Skeletal muscle tissue (tissue), 4 donors: Measurements from ENCODE around the gene ATP2B1. TPM values are rescaled to one million over a fixed set of nuclear protein-coding genes. Genes with fewer than 3 reads are reported as not detected.

ENCODE experiments used
- H3K27ac ChIP-seq: one replicate; pipeline ENCODE4 v1.7.0; 2013; ENCODE audit warnings: mild to moderate bottlenecking, low read depth, low read length, inconsistent platforms
- H3K27me3 ChIP-seq, 3 donors: one replicate each; pipeline ENCODE4 v1.7.0; 2013; ENCODE audit warnings: low read length in 3 of 3; ENCODE audit not compliant: control insufficient read depth in 3 of 3, insufficient read depth in 3 of 3
- H3K36me3 ChIP-seq, 3 donors: one replicate each; pipeline ENCODE4 v1.7.0; 2013; ENCODE audit warnings: low read length in 3 of 3; ENCODE audit not compliant: control insufficient read depth in 3 of 3, insufficient read depth in 3 of 3
- H3K4me1 ChIP-seq, 3 donors: one replicate each; pipeline ENCODE4 v1.7.0; 2013; ENCODE audit warnings: low read length in 3 of 3, mild to moderate bottlenecking in 3 of 3; ENCODE audit not compliant: control insufficient read depth in 3 of 3, insufficient read depth in 3 of 3
- H3K4me3 ChIP-seq, 3 donors: one replicate each; pipeline ENCODE4 v1.7.0; 2013; ENCODE audit warnings: low read length in 3 of 3
- H3K9ac ChIP-seq, 3 donors: one replicate each; pipeline ENCODE4 v1.7.0; 2013; ENCODE audit warnings: low read length in 3 of 3, mild to moderate bottlenecking in 3 of 3, moderate library complexity in 2 of 3, low read depth in 1 of 3
- H3K9me3 ChIP-seq, 3 donors: one replicate each; pipeline ENCODE4 v1.7.0; 2013; ENCODE audit warnings: low read length in 3 of 3; ENCODE audit not compliant: control insufficient read depth in 3 of 3
- total RNA-seq: library from RNA; depleted of rRNA; stranded (reverse); fragments of >200 nt; gene quantifications from one replicate; pipeline ENCODE4 v1.2.3, GENCODE V29; 2014
- donor health status: Osteomylitis.

The ATP2B1 gene
- total RNA-seq, 1 donor from 2014 or later: 127 TPM

DNA sequence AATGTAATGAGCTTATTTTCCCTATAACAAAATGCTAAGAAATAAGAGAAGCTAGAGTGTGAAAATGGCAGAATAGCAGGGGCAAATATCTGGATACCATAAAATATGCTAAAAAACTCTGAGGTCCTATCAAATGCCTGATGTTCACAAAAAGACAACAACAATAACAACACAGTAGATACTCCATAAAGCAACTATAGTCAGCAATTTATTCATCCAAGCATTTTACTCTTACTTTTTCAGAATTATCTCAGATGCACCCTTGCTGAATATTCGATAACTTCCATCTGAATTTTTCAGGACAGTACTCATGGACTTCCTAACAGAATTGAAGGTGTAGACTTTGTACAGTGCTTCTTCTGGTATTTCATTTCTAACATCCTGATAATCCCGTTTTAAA, 88.9 kb downstream of the ATP2B1 start:
- H3K9ac ChIP-seq: no peak overlapping the region

DNA sequence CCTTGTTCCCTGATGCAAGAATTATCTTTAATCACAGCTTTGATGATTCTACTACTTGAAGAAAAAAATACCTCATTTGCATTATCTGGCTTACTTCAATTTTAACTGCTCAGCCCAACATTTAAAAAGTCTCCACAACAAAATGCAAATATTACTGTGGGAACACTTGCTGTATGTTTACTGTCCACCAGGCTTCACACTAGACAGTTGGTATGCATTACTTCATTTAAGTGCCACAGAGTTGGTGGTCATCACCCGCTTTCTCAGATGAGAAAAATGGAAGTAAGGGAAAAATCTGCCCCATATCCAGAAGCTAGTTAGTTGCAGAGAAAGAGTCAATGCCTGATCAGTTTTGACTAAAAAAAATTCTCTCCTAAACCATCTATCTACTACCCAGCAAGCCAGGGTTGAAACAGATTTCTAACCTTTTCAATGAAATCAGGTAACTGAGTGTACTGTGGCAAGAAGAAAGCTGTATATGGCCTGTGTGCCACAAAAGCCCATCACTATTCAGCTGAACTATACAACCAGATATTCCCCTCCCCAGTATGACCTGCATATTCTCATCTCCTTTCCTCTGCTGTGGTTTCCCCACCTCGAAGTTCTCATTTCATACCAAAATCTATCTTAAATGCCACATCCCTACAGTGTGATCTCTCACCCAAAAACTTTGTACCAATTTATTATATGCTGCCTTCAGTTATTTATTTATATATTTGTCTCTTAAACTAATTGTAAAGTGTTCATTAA, 90.3 kb downstream of the ATP2B1 start:
- no peaks in the 10 kb centered on the region for H3K9me3 ChIP-seq
- H3K27me3 ChIP-seq: no peaks in the 10 kb centered on the region
- no peak overlapping the region for H3K4me3 ChIP-seq
- peaks cover 0 to 6% (median 2%) of the 10 kb centered on the region in 3 donors for H3K36me3 ChIP-seq
- no peak overlapping the region for H3K9ac ChIP-seq
- no peak overlapping the region for H3K27ac ChIP-seq
- H3K4me1 ChIP-seq: no peaks in the 10 kb centered on the region

More for the DNA sequence above, 88.9 kb downstream of the ATP2B1 start:
- Histone ChIP-seq H3K27me3 (no peaks in the 10 kb centered on the region), H3K36me3 (peaks cover 0 to 10% (median 4%) of the 10 kb centered on the region in 3 donors), H3K4me3 (no peak overlapping the region), H3K4me1 (no peaks in the 10 kb centered on the region), H3K9me3 (no peaks in the 10 kb centered on the region), H3K27ac (no peak overlapping the region)

- H3K36me3 ChIP-seq: peaks cover 2 to 25% (median 14%) of the 10 kb centered on the region in 3 donors
Observed at GRCh38 chr12:89610366-89610765, 98.3 kb downstream of the ATP2B1 start.

DNA sequence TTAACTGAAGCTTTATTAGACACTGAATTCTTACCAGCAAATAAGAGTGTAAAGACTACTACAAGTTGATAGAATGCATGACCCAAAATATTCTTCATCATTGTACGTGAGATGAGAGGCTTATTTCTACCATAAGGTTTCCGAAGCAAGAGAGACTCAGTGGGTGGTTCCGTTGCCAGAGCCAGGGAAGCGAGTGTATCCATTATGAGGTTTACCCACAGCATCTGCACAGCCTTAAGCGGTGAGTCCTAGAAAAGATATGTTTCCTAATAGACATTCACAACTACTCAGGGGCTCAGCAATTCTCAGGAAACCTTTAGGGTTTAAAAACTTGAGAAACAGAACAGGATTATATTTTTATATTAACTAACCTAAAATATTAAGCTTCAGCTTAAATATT, 105.0 kb downstream of the ATP2B1 start:
- Histone ChIP-seq H3K36me3 (peaks cover 3 to 30% (median 29%) of the 10 kb centered on the region in 3 donors), H3K4me1 (no peaks in the 10 kb centered on the region), H3K9me3 (no peaks in the 10 kb centered on the region), H3K27ac (no peak overlapping the region), H3K27me3 (no peaks in the 10 kb centered on the region), H3K9ac (no peak overlapping the region), H3K4me3 (no peak overlapping the region)

More at GRCh38 chr12:89610366-89610765, 98.3 kb downstream of the ATP2B1 start:
- H3K9me3 ChIP-seq: no peaks in the 10 kb centered on the region
- H3K4me3 ChIP-seq: no peak overlapping the region
- H3K27me3 ChIP-seq: no peaks in the 10 kb centered on the region
- no peaks in the 10 kb centered on the region for H3K4me1 ChIP-seq
- no peak overlapping the region for H3K27ac ChIP-seq
- H3K9ac ChIP-seq: no peak overlapping the region

GRCh38 chr12:89597770-89598169, 110.9 kb downstream of the ATP2B1 start:
- Histone ChIP-seq H3K4me3 (no peak overlapping the region), H3K27me3 (no peaks in the 10 kb centered on the region), H3K36me3 (peaks cover 3 to 15% (median 13%) of the 10 kb centered on the region in 3 donors), H3K4me1 (no peaks in the 10 kb centered on the region), H3K9me3 (no peaks in the 10 kb centered on the region), H3K27ac (no peak overlapping the region), H3K9ac (no peak overlapping the region)

DNA sequence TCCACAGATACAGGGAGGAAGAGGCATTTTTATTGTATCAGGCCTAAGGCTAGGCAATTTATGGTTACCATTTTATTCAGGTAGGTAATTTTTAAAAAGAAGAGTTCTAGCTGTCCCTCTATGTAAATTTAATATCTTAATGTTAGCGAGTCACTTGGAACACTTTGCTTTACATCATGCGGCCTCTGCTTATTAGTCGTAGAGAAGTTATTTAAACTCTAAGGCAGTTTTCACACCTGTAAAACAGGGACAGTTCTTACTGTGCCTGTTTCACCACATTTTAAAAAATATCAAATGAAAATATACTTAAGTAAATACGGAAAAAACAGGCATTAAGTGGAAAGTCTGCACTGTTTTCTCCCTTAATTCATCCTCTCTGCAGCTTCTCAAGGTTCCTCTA, 111.4 kb downstream of the ATP2B1 start:
- H3K9ac ChIP-seq: no peak overlapping the region
- no peaks in the 10 kb centered on the region for H3K9me3 ChIP-seq
- H3K4me3 ChIP-seq: no peak overlapping the region
- H3K4me1 ChIP-seq: no peaks in the 10 kb centered on the region
- H3K36me3 ChIP-seq: peaks cover 3 to 14% (median 12%) of the 10 kb centered on the region in 3 donors
- no peaks in the 10 kb centered on the region for H3K27me3 ChIP-seq
- H3K27ac ChIP-seq: no peak overlapping the region

DNA sequence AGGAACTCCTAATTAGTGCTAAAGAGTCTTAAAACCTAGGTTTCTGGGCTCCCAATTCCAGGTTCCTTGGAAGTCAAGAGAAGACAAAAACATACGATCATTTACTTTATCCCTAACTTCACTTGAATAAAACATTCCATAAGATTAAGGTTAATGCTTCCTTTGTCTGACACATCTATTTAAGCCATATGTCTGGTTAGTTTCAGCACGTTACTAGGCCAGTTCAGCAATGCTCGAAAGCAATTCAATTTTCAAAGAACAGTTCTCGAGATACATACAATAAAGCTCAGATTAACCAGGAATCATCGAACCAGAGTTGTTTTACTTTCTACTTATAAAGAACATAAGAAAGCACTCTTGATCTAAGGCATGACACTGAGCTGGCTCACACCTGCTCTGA, 114.8 kb downstream of the ATP2B1 start:
- Histone ChIP-seq H3K9ac (no peak overlapping the region), H3K36me3 (peaks cover 6 to 18% (median 13%) of the 10 kb centered on the region in 3 donors), H3K4me1 (no peaks in the 10 kb centered on the region), H3K9me3 (no peaks in the 10 kb centered on the region), H3K27me3 (no peaks in the 10 kb centered on the region), H3K4me3 (no peak overlapping the region), H3K27ac (no peak overlapping the region)

DNA sequence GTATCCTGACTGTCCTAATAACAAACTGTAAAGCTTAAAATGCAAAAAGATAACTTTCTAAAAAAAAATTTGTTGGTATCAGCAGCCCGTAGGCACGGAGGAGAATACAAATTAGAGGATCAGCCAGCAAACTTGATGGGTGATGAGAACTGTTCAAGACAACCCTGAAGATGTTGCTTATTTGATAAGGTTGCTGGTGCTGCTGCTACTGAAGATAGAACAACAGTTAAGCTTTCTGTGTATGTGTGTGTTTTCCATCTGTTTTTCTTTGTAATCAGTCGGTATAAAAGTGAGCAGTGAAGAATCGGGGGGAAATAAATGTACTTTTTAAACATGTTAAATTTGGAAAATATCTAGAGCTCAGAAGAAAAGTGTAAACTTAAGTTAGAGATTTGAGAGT, 115.4 kb downstream of the ATP2B1 start:
- peaks cover 6 to 11% (median 8%) of the 10 kb centered on the region in 3 donors for H3K36me3 ChIP-seq

DNA sequence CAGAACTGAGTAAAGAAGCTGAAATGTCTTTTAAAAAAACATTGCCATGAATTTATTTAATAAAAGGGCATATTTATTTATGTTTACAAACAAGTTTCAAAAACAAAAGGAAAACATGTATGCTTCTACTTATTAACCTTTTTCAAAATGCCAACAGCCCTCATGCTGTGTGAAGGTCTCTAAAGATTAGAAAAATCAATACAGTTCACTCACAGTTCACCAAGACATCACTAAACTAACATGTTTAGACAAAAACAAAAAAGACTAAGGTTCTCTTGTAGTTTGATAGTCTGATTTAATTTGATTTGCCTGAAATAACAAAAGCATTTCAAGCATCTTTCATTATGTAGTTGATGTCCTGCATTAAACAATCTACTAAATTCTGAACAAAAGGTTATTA, 118.9 kb downstream of the ATP2B1 start:
- no peaks in the 10 kb centered on the region for H3K27me3 ChIP-seq
- H3K9me3 ChIP-seq: no peaks in the 10 kb centered on the region
- no peak overlapping the region for H3K4me3 ChIP-seq
- H3K27ac ChIP-seq: no peak overlapping the region
- no peaks in the 10 kb centered on the region for H3K4me1 ChIP-seq
- no peak overlapping the region for H3K9ac ChIP-seq
- H3K36me3 ChIP-seq: peaks cover 6 to 11% (median 8%) of the 10 kb centered on the region in 3 donors

More for the DNA sequence above, 115.4 kb downstream of the ATP2B1 start:
- Histone ChIP-seq H3K27ac (no peak overlapping the region), H3K9me3 (no peaks in the 10 kb centered on the region), H3K4me3 (no peak overlapping the region), H3K9ac (no peak overlapping the region), H3K27me3 (no peaks in the 10 kb centered on the region), H3K4me1 (no peaks in the 10 kb centered on the region)

- Histone ChIP-seq H3K27ac (no peak overlapping the region), H3K4me1 (no peaks in the 10 kb centered on the region), H3K9me3 (no peaks in the 10 kb centered on the region)
Observed at GRCh38 chr12:89578499-89578898, 130.1 kb downstream of the ATP2B1 start.

More at GRCh38 chr12:89578499-89578898, 130.1 kb downstream of the ATP2B1 start:
- H3K9ac ChIP-seq: no peak overlapping the region
- H3K36me3 ChIP-seq: no peaks in the 10 kb centered on the region
- H3K27me3 ChIP-seq: no peaks in the 10 kb centered on the region
- H3K4me3 ChIP-seq: no peak overlapping the region
